Breast epithelium (tissue), 3 donors: ENCODE results near the gene SMYD1.

ENCODE experiments used
- CTCF ChIP-seq, 3 donors: fragments of 450-650 bp; IDR thresholded peaks; one replicate each; pipeline ENCODE4 v1.5.1; 2016 to 2017; ENCODE audit warnings: antibody characterized with exemption in 3 of 3, mild to moderate bottlenecking in 3 of 3, moderate library complexity in 3 of 3
- POLR2A ChIP-seq: fragments of 450-650 bp; IDR thresholded peaks from one replicate; pipeline ENCODE4 v1.6.1; 2016; ENCODE audit warnings: antibody characterized with exemption, mild to moderate bottlenecking, moderate library complexity

- TF ChIP-seq CTCF (IDR thresholded peaks at IDR 0.05) (no peak), POLR2A (no peak)
These were observed 56.6 kb downstream of the SMYD1 start for GRCh38 chr2:88123975-88124917.
